GM10248 (cell line): ENCODE measurements around the gene PPIC.

Experiments used
- CTCF ChIA-PET: fragments of 300-600 bp; sonication (Branson Sonifier 250); formaldehyde crosslinking; extraction: SDS; loops from one replicate; lab custom pipeline; 2021; ENCODE audit warnings: antibody characterized with exemption; lab: Yijun Ruan, JAX
- POLR2A ChIA-PET: fragments of 350-650 bp; sonication (Branson Sonifier 250); formaldehyde crosslinking; extraction: SDS; loops from one replicate; lab custom pipeline; 2020; ENCODE audit warnings: antibody characterized with exemption; lab: Yijun Ruan, JAX
- DNase-seq: peaks from one replicate; pipeline ENCODE4 v3.0.0; 2012; ENCODE audit errors: extremely low spot score
- CTCF ChIP-seq: IDR thresholded peaks from 2 replicates; pipeline ENCODE4 v1.5.1; 2012; ENCODE audit warnings: mild to moderate bottlenecking, low read depth; ENCODE audit errors: extremely low read depth, missing control alignments, control extremely low read depth

Gene PPIC

GRCh38 chr5:123044926-123045617 is 8.5 kb upstream of the PPIC start:
- TF ChIP-seq CTCF, result no peak
- POLR2A ChIA-PET, result no interaction called here
- no peak for DNase-seq
- CTCF ChIA-PET, result interaction anchor here (1.0 kb wide), 1 partner anchor 20 kb away, joined by 3 read pairs; no protein-coding TSS in a partner anchor

- ChIA-PET CTCF (no interaction called here), POLR2A (no interaction called here)
- DNase-seq, result no peak
- no peak for TF ChIP-seq CTCF
Measured at GRCh38 chr5:123039673-123040072, 3.1 kb upstream of the PPIC start.

GRCh38 chr5:123037104-123037418 is 536 bp upstream of the PPIC start:
- ChIA-PET POLR2A (no interaction called here), CTCF (no interaction called here)
- no peak for DNase-seq
- TF ChIP-seq CTCF, result no peak

GRCh38 chr5:123035918-123036390 is 571 bp downstream of the PPIC start:
- ChIA-PET CTCF (no interaction called here), POLR2A (interaction anchor here (0.6 kb wide), 1 partner anchor 48 kb away, joined by 7 read pairs; no protein-coding TSS in a partner anchor)
- TF ChIP-seq CTCF, result no peak
- peak; percentile 42 for DNase-seq

GRCh38 chr5:123035360-123035917 is 1.1 kb downstream of the PPIC start:
- DNase-seq, result peak; percentile 29
- TF ChIP-seq CTCF, result no peak
- POLR2A ChIA-PET, result interaction anchor here (0.6 kb wide), 1 partner anchor 48 kb away, joined by 7 read pairs; no protein-coding TSS in a partner anchor
- CTCF ChIA-PET, result no interaction called here

- ChIA-PET CTCF (interaction anchor here (0.6 to 0.9 kb wide), 2 partner anchors 12 to 24 kb away, joined by 3 read pairs; no protein-coding TSS in a partner anchor), POLR2A (interaction anchor here (0.6 kb wide), 1 partner anchor 84 kb away, joined by 3 read pairs; no protein-coding TSS in a partner anchor)
- no peak for DNase-seq
- TF ChIP-seq CTCF, result no peak
Measured at GRCh38 chr5:123033157-123033671, 3.3 kb downstream of the PPIC start.
